GM21381 (cell line): Measurements from ENCODE around the gene POLD1.
"Not testable (repeated sequence)": the region's sequence is repeated elsewhere in the genome, so short reads cannot be mapped to it uniquely, and the experiment has no call there.

Source experiments
- ATAC-seq: cut with Tn5 transposase; IDR thresholded peaks from one replicate; pipeline ENCODE4 v1.9.1; 2021; ENCODE audit warnings: mild to moderate bottlenecking, moderate library complexity; ENCODE audit not compliant: unreplicated experiment

Gene POLD1

DNA sequence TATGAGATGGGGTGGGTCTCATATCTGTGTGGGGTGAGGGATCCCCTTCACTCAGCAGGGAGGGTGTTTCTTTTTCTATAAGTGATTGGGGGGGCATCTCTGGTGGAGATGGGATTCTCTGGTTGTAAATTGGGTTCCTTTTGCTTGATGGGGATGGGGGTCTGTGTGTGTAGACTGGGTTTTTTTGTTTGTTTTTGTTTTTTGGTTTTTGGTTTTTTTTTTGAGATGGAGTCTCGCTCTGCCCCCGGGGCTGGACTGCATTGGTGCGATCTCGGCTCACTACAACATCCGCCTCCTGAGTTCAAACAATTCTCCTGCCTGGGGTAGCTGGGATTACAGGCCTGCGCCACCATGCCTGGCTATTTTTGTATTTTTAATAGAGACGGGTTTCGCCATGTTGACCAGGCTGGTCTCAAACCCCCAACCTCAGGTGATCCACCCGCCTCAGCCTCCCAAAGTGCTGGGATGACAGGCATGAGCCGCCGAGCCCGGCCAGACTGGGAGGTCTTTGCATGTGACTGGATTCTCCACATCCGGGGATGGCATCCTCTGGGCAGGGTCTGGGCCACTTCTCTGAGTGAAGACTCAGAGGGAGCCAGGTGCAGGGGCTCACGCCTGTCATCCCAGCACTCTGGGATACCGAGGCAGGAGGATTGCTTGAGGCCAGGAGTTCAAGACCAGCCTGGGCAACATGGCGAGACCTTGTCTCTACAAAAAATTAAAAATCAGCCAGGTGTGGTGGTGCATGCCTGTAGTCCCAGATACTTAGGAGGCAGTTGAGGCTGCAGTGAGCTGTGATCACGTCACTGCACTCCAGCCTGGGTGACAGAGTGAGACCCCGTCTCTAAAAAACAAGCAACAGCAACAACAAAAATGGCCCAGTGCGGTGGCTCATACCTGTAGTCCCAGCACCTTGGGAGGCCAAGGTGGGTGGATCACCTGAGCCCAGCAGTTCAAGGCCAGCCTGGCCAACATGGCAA is 49.3 kb downstream of the POLD1 start:
- no peak for ATAC-seq

DNA sequence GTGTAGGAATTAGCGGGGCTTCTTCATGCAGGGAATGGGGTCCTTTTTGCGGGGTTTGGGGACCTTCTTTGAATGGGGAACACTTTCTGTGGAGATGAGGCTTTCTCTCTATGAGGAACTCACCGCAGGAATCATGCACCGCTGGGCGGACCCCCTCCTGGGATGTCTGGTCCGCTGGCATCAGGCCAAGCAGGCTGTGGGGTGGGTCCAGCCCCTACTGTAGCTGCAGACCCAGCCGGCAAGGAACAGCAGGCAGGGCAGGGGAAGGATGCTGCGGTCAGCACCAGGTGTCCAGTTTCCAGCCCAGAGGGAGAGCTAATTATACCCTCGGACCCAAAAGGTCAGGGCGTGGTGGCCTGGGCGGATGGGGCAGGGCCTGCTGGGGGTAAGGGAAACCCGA is 50.4 kb downstream of the POLD1 start:
- ATAC-seq = no peak

- no peak for ATAC-seq
These were observed 51.1 kb downstream of the POLD1 start for GRCh38 chr19:50435221-50435620.

GRCh38 chr19:50435627-50436026 is 51.5 kb downstream of the POLD1 start:
- no peak for ATAC-seq

DNA sequence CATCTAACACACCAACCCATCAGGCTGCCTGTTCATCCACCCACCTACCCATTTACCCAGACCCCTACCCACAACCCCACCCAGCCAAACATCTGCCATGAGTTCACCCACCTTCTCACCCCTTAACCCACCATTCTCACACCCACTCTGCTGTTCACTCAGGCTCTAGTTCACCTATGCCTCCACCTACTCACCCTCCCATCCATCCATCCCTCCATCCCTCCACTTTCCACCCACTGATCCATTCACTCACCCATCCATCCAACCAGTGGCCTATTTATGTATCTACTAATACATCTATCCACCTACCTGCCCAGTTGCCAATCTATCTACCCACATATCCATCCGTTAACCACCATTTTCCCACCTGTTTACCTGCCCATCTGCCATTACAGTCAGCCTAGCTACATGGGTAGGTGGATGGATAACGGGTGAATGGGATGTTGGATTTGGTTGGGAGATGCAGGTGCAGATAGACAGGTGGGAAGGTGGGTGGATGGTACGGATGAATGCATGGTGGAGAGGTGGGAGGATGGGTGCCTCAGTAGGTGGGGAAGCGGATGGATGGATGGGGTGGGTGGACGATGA is 53.8 kb downstream of the POLD1 start:
- no peak for ATAC-seq

DNA sequence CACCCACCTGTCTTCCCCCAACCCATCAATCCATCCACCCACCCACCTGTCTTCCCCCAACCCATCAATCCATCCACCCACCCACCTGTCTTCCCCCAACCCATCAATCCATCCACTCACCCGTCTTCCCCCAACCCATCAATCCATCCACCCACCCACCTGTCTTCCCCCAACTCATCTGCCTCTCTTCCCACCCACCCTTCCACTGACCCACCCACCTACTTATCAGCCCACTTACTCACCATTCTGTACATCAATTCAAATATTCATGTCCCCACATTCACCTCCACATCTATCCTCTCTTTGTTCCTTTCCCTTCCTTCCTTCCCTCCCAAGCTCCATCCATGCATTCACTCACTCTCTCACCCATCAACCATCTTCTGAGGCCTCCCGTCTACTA is 55.0 kb downstream of the POLD1 start:
- ATAC-seq = not testable (repeated sequence)

- ATAC-seq = no peak
These were observed 59.9 kb downstream of the POLD1 start for GRCh38 chr19:50444059-50444458.

DNA sequence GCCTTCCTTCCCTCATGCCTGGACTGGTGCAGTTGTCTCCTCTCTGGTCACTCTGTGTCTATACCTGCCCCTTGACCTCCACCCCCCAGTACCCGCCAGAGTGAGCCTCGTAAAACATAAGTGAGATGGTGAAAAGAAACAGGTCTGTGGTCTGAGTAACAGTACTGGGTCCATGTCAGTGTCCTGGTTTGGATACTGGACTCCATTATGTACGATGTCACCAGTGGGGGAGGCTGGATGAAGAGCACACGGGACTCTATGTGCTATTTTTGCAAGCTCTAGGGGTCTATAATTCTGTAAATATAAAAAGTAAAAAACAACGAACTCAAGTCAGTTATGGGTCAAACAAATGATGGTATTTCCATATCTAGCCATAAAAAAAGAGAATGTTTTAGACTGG is 62.9 kb downstream of the POLD1 start:
- no peak for ATAC-seq

DNA sequence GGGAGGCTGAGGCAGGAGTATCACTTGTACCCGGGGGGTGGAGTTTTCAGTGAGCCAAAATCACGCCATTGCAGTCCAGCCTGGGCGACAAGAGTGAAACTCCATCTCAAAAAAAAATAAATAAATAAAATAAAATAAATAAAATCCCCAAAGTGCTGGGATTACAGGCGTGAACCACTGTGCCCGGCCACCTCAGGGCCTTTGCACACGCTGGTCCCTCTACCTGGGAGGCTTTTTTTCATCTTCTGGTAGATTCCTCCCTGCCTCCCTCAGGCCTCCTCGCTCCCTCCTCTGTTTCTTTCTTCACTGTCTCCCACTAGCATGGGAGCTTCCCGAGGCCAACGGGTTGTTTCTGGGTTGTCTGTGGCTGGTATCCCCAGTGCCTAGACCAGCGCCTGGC is 63.6 kb downstream of the POLD1 start:
- ATAC-seq = no peak

GRCh38 chr19:50449236-50449899 is 65.2 kb downstream of the POLD1 start:
- ATAC-seq = no peak

DNA sequence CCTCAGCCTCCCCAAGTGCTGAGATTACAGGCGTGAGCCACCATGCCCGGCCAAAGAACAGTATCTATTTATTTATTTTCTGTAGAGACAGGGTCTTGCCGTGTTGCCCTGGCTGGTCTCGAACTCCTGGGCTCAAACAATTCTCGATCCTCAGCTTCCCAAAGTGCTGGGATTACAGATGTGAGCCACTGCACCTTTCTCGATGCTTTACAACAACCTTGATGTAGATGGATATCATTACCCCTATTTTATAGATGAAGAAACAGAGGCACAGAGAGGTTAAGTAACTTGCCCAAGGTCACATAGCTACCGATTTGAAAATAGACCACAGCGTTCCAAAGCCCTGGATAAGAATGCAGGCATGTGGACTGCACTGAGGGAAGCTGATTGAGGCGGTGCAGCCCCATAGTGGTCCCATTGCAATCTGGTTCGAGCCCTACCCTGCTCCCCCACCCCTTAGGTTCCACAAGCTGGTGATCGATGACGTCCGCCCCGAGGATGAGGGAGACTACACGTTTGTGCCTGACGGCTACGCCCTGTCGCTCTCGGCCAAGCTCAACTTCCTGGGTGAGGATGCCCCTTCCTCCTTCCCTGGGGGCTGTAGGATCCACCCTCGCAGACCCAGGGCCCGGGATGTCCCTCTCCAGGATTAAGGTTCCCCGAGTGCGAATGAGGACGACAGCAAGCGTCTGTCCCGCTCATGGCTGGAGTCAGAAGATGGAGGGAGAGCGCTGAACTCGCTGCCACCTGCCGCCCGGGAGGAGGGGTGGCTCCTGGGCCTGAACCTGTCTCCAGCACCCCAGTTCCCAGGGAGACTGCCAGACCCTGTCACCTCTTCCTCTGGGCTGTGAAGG is 66.4 kb downstream of the POLD1 start:
- ATAC-seq = no peak

GRCh38 chr19:50451223-50451534 is 67.0 kb downstream of the POLD1 start:
- no peak for ATAC-seq

DNA sequence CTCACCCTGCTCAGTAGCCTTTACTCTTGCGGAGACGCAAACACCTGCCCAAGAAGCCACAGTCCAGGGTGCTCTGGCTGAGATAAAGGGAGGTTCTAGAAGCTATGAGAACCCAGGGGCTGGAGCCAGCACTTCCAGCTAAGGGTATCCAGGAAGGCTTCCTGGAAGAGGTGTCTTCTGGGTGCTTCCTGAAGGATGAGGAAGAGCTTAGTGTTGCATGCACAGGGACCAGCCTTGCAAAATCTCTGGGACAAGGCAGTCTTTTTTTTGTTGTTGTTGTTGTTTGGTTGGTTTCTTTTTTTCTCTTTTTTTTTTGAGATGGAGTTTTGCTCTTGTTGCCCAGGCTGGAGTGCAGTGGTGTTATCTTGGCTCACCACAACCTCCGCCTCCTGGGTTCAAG is 69.1 kb downstream of the POLD1 start:
- ATAC-seq = no peak

DNA sequence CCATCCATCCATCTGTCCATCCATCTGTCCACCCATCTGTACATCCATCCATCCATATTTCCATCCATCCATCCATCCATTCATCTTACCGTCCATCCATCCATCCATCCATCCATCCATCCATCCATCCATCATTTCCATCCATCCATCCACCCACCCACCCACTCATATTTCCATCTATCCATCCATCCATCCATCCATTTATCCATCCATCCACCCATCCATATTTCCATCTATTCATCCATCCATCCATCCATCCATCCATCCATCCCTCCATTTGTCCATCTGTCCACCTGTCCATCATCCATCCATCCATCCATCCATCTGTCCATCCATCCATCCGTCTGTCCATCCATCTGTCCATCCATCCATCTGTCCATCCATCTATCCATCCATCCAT is 71.8 kb downstream of the POLD1 start:
- ATAC-seq = no peak

DNA sequence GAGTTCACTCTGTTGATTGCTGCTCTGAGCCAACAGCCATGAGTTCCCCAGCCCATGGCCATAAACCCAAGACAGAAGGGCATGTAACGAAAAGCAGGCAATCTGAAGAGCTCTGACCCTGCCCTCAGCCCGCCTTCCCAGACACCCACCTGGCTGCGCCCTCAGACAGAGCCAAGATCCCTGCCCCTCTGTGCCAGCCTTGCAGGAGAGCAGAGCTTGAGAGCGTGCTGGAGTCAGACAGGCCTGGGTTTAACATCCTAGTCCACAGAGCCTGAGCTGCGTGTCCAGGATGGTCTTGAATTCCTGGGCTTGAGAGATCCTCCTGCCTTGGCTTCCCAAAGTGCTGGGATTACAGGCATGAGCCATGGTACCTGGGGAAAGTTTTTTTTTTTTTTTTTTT is 73.2 kb downstream of the POLD1 start:
- no peak for ATAC-seq

- ATAC-seq = no peak
These were observed 74.4 kb downstream of the POLD1 start for GRCh38 chr19:50458396-50459066.

GRCh38 chr19:50459067-50459456 is 74.9 kb downstream of the POLD1 start:
- ATAC-seq = no peak

DNA sequence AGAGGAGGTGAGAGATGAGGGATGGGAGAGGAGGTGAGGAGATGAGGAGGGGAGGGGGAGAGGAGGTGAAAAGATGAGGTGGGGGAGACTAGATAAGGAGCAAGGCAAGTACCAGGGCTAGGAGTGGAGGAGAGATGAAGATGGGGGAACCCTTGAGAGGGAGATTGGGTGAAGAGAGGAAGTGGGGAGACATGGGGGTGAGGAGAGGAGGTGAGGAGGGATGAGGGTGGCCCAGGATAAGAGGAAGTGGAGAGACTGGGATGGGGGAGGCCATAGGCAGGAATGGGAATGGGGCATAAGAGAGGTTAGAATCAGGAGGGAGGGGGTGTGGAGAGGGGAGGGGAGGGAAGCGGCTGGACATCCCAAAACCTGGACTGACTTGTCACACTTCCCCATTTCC is 75.5 kb downstream of the POLD1 start:
- ATAC-seq = no peak

- ATAC-seq = peak; percentile 55
These were observed 76.1 kb downstream of the POLD1 start for GRCh38 chr19:50460161-50460765.
